Kidney tubule cell (primary cell): ENCODE data around the gene NFYA.

Experiments used
- DNase-seq: peaks from one replicate; pipeline ENCODE4 v3.0.0-alpha.2; 2018; ENCODE audit warnings: low spot score

NFYA gene

GRCh38 chr6:41119508-41119907, 46.7 kb downstream of the NFYA start:
- DNase-seq = no peak

- no peak for DNase-seq
These were observed 47.3 kb downstream of the NFYA start for GRCh38 chr6:41120058-41120457.

GRCh38 chr6:41122373-41122772, 49.6 kb downstream of the NFYA start:
- peak; percentile 27 for DNase-seq

GRCh38 chr6:41122918-41123317, 50.1 kb downstream of the NFYA start:
- no peak for DNase-seq

- DNase-seq = no peak
These were observed 52.5 kb downstream of the NFYA start for GRCh38 chr6:41125282-41125681.

GRCh38 chr6:41132254-41132653, 59.5 kb downstream of the NFYA start:
- no peak for DNase-seq

DNA sequence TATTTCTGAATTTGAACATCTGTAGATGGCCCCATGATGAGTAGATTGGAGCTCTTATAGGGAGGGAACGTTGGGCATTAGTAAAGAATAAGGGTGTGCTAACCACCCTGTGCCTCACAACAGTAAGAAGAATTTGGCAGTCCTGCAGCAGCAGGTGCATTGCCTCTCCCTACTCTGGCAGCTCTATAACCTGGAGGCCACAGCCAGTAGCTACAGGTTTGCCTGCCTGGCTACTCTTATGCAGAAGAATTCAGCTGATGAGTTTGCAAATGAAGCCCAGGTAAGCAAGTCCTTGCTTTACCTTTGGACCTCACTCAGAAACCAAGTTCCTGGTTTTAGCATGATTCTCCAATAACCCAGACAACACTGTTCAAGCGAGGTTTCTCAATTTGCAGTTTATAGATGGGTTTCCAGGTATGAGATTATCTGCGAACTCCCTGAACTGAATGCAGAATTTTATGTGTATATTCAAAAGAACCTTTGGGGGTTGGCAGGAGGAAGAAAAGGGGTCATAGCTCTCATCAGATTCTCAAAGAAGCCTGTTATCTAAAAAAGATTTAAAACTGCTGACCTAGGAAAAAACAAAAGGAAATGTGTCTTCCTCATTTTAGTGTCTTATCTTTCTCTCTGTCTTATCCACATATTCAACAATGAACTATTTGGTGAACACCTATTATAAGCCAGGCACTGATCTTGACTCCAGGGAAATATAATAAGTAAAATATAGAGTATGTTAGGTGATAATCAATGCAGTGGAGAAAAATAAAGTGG, 62.5 kb downstream of the NFYA start:
- no peak for DNase-seq

GRCh38 chr6:41136911-41137310, 64.1 kb downstream of the NFYA start:
- no peak for DNase-seq

GRCh38 chr6:41147917-41148316, 75.1 kb downstream of the NFYA start:
- no peak for DNase-seq
